Adrenal gland (tissue), 5 donors: ENCODE measurements around the gene PPP1CC.

Source experiments
- CTCF ChIP-seq, 6 experiments: fragments of 450-650 bp in 4 of 6; fragments of 200-600 bp in 2 of 6; sonication (generic) in 1 of 6; IDR thresholded peaks; 1 replicate in 5 of 6; 2 replicates in 1 of 6; pipeline versions ENCODE4 v1.5.1 to v1.8.0; 2016 to 2021; ENCODE audit warnings: antibody characterized with exemption in 6 of 6, mild to moderate bottlenecking in 2 of 6, moderate library complexity in 1 of 6
- POLR2A ChIP-seq, 2 donors: fragments of 450-650 bp; IDR thresholded peaks; one replicate each; pipeline ENCODE4 v1.6.1; 2017; ENCODE audit warnings: antibody characterized with exemption in 2 of 2, mild to moderate bottlenecking in 2 of 2, moderate library complexity in 1 of 2
- donor health status: DM: no; HTN: no; CAD: no.

- TF ChIP-seq POLR2A (IDR thresholded peaks at IDR 0.05): no peak
- TF ChIP-seq CTCF (IDR thresholded peaks at IDR 0.05): peak; percentile 23 to 78 (median 68)
These were observed 44.4 kb downstream of the PPP1CC start for GRCh38 chr12:110698171-110698902.
